Spinal cord (tissue), 10 donors: ENCODE results near the gene GDF11. TPM values are rescaled to one million over a fixed set of nuclear protein-coding genes. Genes with fewer than 3 reads are reported as not detected.

ENCODE experiments used
- DNase-seq, 6 donors: peaks; one replicate each; pipeline versions ENCODE4 v3.0.0 to v3.0.0-alpha.2; 2013 to 2015; ENCODE audit warnings: low spot score in 6 of 6, low read depth in 4 of 6
- H3K27ac ChIP-seq: one replicate; pipeline ENCODE4 v1.5.1; 2013; ENCODE audit warnings: low read depth, low read length, control low read depth
- H3K27me3 ChIP-seq: one replicate; pipeline ENCODE4 v1.6.1; 2013; ENCODE audit warnings: low read length; ENCODE audit not compliant: control insufficient read depth, insufficient read depth
- H3K36me3 ChIP-seq: one replicate; pipeline ENCODE4 v1.6.1; 2013; ENCODE audit warnings: low read length; ENCODE audit not compliant: control insufficient read depth, insufficient read depth
- H3K4me1 ChIP-seq: one replicate; pipeline ENCODE4 v1.6.1; 2013; ENCODE audit warnings: low read length; ENCODE audit not compliant: control insufficient read depth, insufficient read depth
- H3K4me3 ChIP-seq: one replicate; pipeline ENCODE4 v1.5.1; 2013; ENCODE audit warnings: low read depth, low read length, control low read depth
- H3K9me3 ChIP-seq: one replicate; pipeline ENCODE4 v1.6.1; 2013; ENCODE audit warnings: low read length; ENCODE audit not compliant: control insufficient read depth, insufficient read depth
- WGBS: methylation state at CpG from one replicate; pipeline ENCODE4 v1.1.5; 2013; ENCODE audit warnings: missing lambda C conversion rate; ENCODE audit not compliant: insufficient coverage; 5-methylcytosine and 5-hydroxymethylcytosine counted together
- long read RNA-seq, 4 donors: transcript quantifications; one replicate each; lab custom pipeline, GENCODE V29; 2026
- polyA plus RNA-seq, 2 donors: library from polyadenylated mRNA; unstranded; fragments of 120-200 nt; gene quantifications; one replicate each; pipeline ENCODE4 v1.2.1, GENCODE V29; 2013; ENCODE audit not compliant: insufficient read length in 2 of 2
- total RNA-seq, 2 donors: library from RNA; depleted of rRNA in 1 of 2; stranded (reverse); fragments of 120-200 nt in 1 of 2; fragments of >200 nt in 1 of 2; gene quantifications; one replicate each; pipeline versions ENCODE4 v1.2.3 to v1.2.4, GENCODE V29; 2013 to 2014
- donor health status: healthy.

Gene GDF11
- total RNA-seq (10 to 100 TPM in 1 of 2 donors, 1 to 10 TPM in 1; 9.6 to 10.1 TPM), polyA plus RNA-seq (10 to 100 TPM; 32.3 to 36.1 TPM)
- long read RNA-seq, donor 1, full-length matches to known transcripts, result 6 of 119 reads
- long read RNA-seq, donor 1, partial matches to known transcripts, result 113 of 119 reads
- long read RNA-seq, donor 1, other reads (novel, unspliced or antisense), result 0 of 119 reads
- long read RNA-seq, donor 2, full-length matches to known transcripts, result 6 of 6 reads
- long read RNA-seq, donor 2, partial matches to known transcripts, result 0 of 6 reads
- long read RNA-seq, donor 2, other reads (novel, unspliced or antisense), result 0 of 6 reads
- long read RNA-seq, donor 3, full-length matches to known transcripts, result 5 of 65 reads
- long read RNA-seq, donor 3, partial matches to known transcripts, result 60 of 65 reads
- long read RNA-seq, donor 3, other reads (novel, unspliced or antisense), result 0 of 65 reads
- long read RNA-seq, donor 4, full-length matches to known transcripts, result 8 of 448 reads
- long read RNA-seq, donor 4, partial matches to known transcripts, result 376 of 448 reads
- long read RNA-seq, donor 4, other reads (novel, unspliced or antisense), result 64 of 448 reads

DNA sequence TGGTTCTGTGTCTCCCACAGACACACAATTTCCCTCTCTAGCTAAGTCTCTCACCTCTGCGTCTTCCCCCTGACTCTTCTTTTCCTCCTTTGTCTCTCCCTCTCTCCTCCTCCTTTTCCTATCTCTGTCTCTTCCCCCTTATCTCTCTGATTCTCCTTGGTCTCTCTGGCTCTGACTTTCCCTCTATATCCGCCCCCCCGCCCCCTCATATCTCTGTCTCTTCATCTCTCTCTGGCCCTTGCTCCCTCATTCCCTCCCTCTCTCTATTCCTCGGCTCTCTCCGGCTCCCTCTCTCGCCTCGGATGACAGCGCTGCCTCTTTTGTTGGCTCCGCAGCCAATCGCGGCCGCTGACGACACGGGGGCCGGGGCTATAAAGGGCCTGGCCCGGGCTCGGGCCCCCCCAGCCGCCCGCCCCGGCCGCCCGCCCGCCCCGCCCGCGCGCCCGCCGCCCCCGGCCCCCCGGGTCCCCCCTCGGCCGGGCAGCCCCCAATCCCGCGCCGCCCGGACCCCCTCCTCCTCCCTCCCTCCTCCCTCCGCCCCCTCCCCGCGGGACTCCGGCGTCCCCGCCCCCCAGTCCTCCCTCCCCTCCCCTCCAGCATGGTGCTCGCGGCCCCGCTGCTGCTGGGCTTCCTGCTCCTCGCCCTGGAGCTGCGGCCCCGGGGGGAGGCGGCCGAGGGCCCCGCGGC is at the start of gene GDF11:
TSS of gene GDF11 (plus strand) at position 404 of the 687 bp plus-strand sequence. CDS start at position 599, 195 bp downstream.
- Histone ChIP-seq H3K36me3 (no peaks in the 10 kb centered on the region), H3K4me3 (peak within 1 kb of the TSS; percentile 62), H3K9me3 (no peaks in the 10 kb centered on the region), H3K27me3 (no peaks in the 10 kb centered on the region), H3K4me1 (peaks cover 36% of the 10 kb centered on the region), H3K27ac (peak within 1 kb of the TSS; percentile 75)
- WGBS, result under 1% methylated on average over 17 of the region's 53 CpGs
- DNase-seq, result peak in 4 of 6 donors; percentile 83 to 98 (median 92)

DNA sequence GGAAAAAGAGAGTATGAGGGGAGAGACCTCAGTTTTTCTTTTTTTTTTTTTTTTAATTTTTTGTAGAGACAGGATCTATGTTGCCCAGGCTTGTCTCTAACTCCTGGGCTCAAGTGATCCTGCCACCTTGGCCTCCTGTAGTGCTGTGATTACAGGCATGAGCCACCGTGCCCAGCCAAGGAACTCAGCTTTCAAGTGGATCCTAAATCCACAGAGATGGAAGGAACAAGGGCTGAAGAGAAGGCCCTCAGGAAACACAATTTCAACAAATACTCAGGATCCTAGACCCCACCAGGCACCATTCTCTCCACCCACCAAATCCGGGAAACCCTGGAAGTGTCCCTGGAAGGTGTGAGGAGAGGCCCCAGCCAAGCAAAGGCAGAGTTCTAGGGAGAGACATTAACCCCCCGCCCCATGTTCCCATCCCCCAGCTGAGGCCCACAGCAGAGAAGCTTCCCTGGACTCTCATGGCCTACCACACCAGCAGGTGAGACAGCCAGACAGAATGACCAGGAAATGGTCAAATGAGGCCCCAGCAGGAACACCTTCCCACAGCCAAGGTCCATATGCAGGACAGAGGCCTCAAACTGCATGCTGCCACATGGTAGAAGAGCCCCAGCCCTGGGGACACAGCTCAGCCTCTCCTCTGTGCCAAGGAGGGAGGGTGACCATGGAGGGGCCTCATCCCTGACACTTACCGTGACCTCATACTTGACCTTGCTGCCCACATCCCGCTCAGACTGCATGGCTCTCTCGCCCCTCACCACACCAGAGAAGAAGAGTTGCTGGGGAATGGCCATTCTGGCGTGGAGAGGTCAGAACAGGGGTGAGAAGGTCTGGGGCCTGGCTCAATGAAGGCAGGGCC is 49.4 kb upstream of the GDF11 start:
- Histone ChIP-seq H3K4me1 (no peaks in the 10 kb centered on the region), H3K4me3 (no peak overlapping the region), H3K9me3 (no peaks in the 10 kb centered on the region), H3K36me3 (peaks cover 63% of the 10 kb centered on the region), H3K27me3 (no peaks in the 10 kb centered on the region), H3K27ac (no peak overlapping the region)
- DNase-seq, result no peak
- WGBS, result 87% methylated on average over 4 of the region's 7 CpGs

DNA sequence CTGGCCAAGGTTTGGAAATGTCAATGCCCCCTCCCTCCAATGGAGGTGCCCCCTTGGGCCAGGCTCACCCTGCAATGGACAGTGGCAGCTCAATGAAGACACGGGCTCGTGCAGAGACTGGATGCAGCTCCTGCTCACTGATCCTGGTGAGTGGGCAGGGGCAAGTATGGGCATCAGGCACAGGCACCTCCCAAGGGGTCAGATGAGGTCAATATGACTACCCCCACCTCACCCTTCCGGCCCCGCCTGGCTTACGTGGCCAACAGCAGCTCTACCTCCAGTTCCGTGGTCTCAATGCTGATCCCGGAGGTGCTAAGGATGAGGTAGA is 48.8 kb upstream of the GDF11 start:
- no peak overlapping the region for H3K4me3 ChIP-seq
- H3K27ac ChIP-seq, result no peak overlapping the region
- H3K9me3 ChIP-seq, result no peaks in the 10 kb centered on the region
- H3K4me1 ChIP-seq, result no peaks in the 10 kb centered on the region
- peaks cover 65% of the 10 kb centered on the region for H3K36me3 ChIP-seq
- DNase-seq, result no peak
- 93% methylated on average over 3 of the region's 7 CpGs for WGBS
- H3K27me3 ChIP-seq, result no peaks in the 10 kb centered on the region

DNA sequence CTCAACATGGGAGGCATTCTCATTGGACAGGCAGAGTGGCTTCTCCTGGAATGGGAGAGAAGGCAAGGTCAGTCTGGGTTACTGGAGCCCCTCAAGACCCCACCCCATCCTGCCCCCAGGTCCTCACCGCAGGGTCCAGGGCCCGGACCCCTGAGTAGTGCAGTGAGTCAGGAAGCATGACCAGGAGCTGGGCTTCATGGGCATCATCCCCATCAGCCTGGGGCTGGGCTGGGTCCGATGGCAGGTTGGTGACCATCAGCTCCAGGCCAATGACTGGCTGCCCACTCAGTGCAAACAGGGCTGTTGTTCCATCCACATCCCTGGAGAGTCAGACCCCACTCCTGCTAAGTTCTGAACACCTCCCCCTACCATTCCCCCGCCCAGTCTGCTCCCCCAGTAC is 48.3 kb upstream of the GDF11 start:
- no peaks in the 10 kb centered on the region for H3K27me3 ChIP-seq
- WGBS, result 94% methylated on average over 4 of the region's 4 CpGs

DNA sequence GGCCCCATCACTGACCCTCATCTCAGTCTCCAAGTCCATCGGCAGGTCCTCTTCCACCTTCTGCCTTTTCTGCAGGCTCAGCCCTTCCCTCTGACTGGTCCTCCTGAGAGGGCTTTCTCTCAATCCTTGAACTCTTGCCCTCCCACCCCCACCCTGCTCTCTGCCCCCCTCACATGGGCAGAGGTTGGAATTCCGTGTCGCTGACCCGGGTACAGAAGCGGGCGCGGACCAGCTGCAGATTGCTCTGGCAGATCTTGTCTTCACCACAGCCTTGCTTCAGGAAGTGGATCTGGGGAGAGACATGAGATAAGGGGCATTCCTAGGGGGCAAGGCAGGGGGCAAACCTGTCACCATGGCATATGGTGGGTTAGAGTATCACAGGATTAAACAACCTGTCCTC is 47.6 kb upstream of the GDF11 start:
- H3K36me3 ChIP-seq, result peaks cover 74% of the 10 kb centered on the region
- DNase-seq, result no peak
- 100% methylated on average over 1 of the region's 7 CpGs for WGBS
- no peak overlapping the region for H3K27ac ChIP-seq
- no peaks in the 10 kb centered on the region for H3K9me3 ChIP-seq
- no peaks in the 10 kb centered on the region for H3K27me3 ChIP-seq
- no peak overlapping the region for H3K4me3 ChIP-seq
- no peaks in the 10 kb centered on the region for H3K4me1 ChIP-seq

More for the DNA sequence above, 48.3 kb upstream of the GDF11 start:
- Histone ChIP-seq H3K4me1 (no peaks in the 10 kb centered on the region), H3K9me3 (no peaks in the 10 kb centered on the region), H3K4me3 (no peak overlapping the region), H3K27ac (no peak overlapping the region), H3K36me3 (peaks cover 67% of the 10 kb centered on the region)
- no peak for DNase-seq

DNA sequence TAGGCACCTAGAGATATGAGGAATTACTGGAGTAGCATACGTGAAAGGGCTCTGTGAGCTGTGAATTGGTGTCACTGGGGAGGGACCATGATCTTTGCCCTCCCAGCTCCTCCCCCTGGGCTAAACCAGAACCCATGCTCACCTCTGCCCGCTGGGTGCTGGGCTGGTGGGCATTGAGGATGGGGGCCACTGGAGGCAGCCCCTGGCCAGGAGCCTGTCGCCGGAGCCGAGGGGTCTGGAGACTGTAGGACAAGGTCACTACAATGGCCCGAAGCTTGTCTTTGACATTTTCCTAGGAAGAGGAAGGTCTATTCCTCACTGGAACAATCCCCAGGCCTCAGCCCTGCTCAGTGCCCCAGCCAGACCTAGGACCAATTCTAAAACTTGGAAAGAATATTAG is 46.8 kb upstream of the GDF11 start:
- Histone ChIP-seq H3K4me1 (no peaks in the 10 kb centered on the region), H3K27me3 (no peaks in the 10 kb centered on the region), H3K27ac (no peak overlapping the region), H3K36me3 (peaks cover 79% of the 10 kb centered on the region), H3K9me3 (no peaks in the 10 kb centered on the region), H3K4me3 (no peak overlapping the region)
- no peak for DNase-seq
- WGBS, result 95% methylated on average over 4 of the region's 6 CpGs

DNA sequence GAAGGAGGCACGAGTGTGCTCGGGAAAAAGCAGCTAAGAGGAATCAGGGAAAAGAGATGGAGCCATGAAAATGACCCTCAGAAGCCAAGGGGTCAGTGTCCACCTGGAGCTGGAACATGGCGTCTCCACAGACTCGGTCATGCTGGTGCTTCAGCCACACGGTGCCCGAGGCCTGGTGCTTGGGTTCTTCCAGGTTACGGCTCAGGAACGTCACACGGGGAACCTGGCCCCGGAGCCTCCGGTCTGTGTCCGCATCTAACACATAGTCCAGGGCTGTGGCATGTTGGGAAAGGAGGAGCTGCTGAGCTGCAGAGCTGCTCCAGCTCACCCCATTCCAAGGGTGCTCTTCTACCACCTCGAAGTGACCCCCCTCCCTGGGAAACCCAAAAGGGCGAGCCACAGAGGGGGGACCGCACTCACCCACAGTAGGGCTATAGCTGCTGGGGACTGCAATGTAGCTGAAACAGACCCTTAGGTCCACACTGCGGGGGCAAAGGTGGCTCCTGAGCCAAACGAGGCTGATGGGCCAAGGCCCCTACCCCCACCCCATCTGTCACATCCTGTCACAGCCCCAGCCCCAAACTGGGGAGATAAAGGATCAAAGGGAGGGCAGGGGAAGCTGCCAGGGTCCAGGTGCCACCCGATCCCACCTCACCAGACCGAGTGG is 46.0 kb upstream of the GDF11 start:
- Histone ChIP-seq H3K4me1 (no peaks in the 10 kb centered on the region), H3K27ac (no peak overlapping the region), H3K27me3 (no peaks in the 10 kb centered on the region), H3K36me3 (peaks cover 79% of the 10 kb centered on the region), H3K4me3 (no peak overlapping the region), H3K9me3 (no peaks in the 10 kb centered on the region)
- 93% methylated on average over 16 of the region's 19 CpGs for WGBS
- DNase-seq, result no peak

DNA sequence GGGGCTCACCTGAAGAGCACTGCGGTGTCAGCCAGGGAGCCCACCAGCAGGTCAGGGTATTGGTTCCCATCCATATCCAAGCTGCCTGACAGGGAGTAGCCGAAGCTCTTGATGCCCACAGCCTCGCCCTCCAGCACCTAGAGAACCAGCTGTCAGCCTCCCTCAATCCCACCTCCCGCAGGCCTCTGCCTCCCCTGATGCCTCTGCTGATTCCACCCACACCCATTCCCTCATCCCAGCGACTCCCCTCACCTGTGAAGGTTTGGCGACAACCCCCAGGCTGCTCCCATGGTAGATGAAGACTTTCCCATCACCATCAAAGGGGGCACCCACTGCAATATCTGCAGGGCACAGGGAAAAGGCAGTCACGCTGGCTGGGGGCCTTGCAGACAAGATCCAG is 45.2 kb upstream of the GDF11 start:
- Histone ChIP-seq H3K36me3 (peaks cover 77% of the 10 kb centered on the region), H3K27ac (no peak overlapping the region), H3K27me3 (no peaks in the 10 kb centered on the region), H3K4me1 (peaks cover 1% of the 10 kb centered on the region), H3K4me3 (no peak overlapping the region), H3K9me3 (no peaks in the 10 kb centered on the region)
- 85% methylated on average over 6 of the region's 7 CpGs for WGBS
- no peak for DNase-seq
